CD1c-positive myeloid dendritic cell (primary cell): Measurements from ENCODE around the gene EXOC6.

ENCODE experiments used
- DNase-seq: peaks from one replicate; pipeline ENCODE4 v3.0.0-alpha.2; 2016; ENCODE audit errors: extremely low spot score

EXOC6 gene

DNA sequence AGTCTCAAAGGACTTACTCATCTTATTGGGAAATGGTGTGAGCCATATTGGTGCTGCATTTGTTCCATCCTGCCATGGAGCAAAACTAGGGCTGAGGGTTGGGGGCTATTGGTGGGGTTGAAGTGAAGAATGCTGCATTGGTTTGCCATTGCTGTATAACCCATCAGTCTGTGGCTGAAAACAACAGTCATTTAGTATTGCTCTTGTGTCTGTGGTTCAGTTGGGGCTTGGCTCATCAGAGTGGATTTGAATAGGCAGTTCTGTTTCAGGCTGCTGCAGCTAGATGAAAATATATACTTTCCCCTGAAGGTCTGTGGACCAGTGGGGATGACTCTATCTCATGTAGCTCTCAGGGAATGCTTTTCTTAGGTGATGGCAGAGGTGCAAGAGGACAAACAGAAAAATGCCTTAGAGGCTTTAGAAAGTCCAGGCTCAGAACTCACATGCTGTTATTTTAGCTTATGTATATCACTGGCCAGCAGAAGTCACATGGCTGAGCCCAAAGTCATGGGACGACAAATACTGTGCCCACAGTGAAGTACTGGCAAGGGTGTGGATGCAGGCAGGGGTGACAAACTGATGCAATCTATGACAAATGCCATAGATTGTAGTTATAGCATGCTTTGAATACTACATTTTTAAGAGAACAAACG, 15.2 kb upstream of the EXOC6 start:
- no peak for DNase-seq

DNA sequence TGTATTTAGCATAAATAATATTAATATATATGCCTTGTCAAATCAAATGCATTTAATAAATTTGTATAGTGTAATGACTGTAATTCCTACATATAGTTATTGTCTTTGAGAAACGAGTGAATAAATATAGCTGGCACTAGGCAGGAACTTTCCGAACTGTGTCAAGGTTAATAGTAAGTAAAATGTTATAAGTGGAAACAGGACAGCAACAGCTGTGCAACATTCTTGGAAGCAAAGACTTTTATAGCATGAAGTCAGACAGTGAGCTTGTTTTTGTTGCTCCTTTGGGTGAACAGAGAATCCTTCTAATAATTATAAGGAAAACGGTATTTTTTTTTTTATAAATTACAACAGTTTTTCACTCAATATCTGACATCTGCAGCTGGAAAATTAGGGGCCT, 14.0 kb upstream of the EXOC6 start:
- no peak for DNase-seq

DNA sequence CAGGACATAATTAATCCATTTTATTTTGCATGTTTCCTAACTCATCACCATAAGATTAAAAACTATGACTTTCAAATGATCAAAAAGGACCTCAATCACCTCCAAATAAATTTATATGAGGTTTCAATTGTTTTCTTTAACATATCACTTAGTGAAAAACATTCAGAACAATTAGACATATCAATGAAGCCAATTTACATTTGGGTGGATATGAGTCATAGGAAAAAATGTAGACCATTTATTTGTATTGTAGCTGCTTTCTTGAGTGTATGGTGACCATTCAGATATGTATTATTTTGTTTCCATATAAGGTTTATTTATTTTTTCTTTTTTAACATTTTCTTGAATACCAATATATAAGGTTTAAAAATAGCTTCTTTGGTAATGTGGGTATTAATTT, 13.3 kb upstream of the EXOC6 start:
- no peak for DNase-seq

DNA sequence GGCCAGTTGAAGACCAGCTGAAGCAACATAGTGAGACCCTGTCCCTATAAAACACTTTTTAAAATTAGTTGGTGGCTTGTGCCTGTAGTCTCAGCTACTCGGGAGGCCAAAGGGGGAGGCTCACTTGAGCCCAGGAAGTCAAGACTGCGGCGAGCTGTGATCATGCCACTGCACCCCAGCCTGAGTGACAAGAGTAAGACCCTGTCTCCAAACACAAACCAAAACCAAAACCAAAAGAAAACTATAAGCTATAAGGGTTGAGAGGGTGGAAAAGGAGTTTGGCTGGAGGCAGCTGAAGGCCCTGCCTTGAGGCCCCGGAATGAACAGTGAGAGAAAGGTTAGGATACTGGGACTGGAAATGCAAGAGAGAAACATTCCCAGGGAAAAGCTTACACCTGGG, 10.9 kb upstream of the EXOC6 start:
- DNase-seq = no peak

DNA sequence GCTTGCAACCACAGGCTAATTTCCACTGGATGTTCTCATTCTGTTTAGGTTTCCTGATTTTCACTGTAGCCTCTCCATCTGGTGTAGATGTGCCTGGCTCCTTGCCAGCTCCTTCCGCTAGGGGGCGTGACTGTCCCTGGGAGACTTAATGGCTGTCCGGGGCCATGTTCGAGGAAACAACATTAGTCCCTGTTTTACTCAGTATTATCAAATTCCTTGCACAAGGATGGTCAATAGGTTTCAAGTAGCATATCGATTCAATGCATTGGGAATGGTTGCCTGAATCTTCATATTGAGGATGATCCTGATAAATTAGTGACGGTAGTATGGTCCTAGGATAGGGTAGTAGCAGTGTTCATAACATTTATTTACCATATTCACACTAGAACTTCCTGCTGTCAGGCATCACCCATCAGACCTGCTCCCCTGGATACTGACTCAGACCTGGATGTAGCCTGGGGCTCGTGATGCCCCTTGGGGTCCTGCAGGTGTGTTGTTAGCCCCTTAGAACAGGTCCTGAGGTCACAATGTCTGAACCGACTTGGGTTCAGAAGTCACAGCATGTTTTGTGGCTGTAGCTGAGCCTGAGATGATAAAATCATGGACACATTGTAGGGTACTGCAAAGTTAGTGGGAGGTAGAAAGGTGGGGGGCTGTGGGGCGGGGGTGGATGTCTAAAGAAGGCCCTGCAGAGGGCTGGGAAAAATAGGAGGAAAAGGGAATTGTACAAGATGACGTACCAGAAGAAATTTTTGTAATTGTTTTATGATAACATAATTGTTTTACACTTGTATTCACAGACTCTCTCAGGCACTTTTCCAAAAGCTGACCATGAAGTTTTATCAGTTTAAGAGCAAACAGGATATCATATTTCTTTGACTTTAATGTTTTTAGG, 8.9 kb upstream of the EXOC6 start:
- peak; percentile 72 for DNase-seq

DNA sequence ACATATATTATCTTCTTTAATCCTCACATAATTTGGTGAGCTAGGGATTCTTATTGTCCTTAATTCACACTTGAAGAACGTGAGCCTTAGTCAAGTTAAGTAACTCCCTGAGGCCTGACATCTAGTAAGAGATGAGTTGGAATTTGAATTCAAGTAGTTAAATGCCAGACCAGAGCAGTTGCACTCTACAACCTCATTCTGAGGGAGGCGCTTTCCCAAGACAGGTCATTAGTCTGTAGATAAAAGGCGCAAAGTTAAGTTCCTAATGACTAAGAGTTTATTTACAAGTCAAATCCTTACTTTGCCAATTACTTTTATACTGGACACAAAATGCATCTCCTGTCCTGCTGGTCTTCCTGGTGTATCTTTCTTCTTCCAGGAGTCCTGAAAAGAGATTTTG, 3.6 kb upstream of the EXOC6 start:
- DNase-seq = no peak

DNA sequence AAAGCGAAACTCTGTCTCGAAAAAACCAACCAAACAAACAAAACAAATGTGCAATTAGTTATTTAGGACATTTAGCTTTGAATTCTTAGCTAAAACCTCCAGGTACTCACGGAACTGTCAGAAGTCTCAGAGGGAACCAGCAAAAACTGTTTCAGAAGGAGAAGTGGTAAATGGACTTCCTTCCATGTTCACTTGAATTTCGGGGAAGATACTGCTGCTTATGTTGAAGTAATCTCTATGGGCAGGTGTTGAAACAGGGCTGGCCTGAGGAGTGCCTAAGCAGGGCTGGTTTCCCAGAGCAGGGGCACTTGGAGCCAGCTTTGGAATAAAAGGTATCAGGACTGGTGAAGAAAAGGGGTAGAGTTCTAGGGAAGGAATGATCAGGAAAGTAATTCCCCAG, 2.4 kb upstream of the EXOC6 start:
- DNase-seq = peak; percentile 78

DNA sequence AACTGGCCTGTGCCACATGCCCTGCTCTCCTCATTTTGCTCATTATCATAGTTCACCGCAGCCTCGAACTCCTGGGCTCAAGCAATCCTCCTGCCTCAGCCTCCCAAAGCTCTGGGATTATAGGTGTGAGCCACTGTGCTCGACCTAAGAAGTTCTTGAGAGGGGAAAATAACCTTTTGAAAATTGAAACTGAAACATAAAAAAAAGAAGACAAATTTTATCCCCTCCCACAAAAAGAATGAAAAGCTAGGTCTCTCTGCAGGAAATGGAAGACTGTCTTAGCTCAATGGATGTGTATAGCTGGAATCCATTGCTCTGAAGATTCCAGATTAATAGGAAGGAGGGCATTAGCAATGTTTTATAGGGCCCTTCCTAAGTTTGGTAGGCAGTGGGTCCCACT, 2.0 kb upstream of the EXOC6 start:
- DNase-seq = no peak

DNA sequence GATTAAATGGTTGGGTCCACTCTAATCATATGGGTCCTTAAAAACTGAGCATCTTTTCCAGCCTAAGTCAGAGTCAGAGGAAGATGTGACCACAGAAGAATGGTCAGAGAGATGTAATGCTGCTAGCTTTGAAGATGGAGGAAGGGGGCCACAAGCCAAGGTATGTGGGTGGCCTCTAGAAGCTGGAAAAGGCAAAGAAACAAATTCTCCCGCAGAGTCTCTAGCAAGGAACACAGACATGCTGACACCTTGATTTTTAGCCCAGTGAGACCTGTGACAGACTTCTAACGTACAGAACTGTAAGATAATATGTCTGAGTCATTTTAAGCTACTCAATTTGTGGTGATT, 1.5 kb upstream of the EXOC6 start:
- no peak for DNase-seq

DNA sequence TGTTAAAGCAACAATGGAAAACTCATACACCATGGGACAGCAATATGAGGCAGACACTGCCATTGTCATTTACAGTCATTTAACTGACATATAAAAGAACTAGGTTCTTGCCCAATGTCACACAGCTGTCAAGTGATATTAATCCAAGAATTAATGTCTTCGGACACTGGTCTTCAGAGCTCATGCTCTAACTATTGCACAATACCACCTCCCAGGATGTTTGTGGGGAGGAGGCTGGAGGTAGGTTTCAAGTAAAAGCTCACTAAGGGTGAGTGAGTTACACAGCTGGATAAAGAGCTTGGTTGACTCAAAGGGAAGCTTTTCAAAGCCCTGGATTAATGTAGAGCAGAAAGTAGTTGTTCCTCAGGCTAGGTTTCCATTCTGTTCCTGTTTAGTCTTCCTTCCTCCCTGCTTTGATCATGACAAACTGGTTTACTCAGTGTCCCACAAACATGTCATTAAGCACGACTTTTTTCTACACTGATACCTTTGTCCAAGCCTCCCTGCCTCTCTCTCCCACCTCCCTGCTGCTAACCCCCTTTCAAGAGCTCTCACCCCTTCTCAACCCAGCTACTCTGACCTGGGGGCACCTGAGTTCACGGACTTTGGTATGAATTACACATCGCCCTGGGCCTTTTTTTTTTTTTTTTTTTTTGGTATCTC, 987 bp upstream of the EXOC6 start:
- peak; percentile 59 for DNase-seq

DNA sequence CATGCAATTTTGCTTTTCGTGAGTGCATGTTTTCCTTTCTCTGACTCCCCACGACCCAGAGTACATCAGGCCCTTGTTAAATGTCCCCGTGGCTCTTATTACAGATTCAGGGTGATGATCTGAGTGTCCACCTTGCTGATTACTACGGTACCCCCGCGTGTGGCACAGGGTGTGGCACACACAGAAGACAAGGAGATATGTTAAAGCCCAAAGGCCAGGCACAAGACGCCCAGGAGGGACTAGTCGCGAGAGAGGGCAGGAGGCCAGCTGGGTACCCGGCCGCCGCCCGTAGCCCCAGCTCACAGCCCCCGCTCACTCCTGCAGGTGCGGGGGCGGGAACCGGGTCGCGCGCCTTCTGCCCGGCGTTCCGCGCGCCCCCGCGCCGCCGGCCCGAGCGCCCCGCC, 281 bp upstream of the EXOC6 start:
- no peak for DNase-seq

DNA sequence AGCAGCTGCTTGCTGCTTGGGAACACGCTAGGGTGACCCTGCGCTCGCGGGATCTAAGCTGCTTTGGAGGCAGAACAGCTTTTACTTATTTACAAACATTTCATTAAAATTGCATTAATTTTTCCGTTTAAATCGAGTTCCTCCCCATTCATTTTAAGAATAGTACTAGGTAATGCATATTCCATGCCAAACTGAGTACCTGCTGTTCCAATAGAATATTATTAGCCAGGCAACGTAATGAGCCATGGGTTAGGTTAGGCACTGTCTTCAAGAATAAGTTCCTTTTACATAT, 860 bp downstream of the EXOC6 start:
- no peak for DNase-seq

DNA sequence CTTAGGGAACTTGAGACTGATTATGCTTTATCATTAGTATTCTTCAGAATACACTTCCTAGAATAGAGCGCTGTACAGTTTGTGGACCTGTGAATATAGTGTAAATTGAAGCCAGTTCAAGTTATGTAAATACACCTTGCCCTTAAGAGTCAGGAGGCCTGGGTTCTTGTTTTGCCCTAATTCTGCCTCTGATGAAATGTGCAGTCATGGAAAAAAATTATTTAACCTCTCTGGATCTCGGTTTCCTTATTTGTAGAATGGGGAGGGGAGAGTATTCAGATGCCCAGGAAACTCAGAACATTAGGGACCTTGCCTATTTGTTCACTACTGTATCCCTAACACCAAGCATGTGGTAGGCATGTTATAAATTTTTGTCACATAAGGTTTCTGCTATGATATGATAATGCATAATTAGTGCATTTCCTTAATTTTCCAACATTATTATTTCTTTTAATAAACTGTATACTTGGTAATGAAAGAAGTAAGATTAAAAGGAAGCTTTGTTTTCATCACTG, 1.3 kb downstream of the EXOC6 start:
- peak; percentile 16 for DNase-seq

DNA sequence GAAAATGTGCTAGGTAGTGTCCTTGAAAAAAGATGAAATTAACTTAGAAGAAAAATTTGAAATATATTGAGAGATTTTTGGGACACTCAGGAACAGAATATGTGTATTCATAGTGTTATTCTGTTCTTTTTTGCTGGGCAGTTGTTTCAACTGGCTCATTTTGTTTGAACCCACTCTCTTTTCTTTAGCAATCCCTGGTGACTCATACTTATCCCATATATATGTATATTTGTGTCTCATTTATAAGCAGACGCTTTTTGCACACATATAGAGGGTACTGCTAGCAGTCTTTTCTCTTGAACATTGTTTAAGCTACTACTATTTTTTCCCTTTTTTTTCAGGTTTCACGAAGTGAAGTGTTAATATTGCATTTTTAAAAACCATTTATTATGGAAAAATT, 1.9 kb downstream of the EXOC6 start:
- DNase-seq = peak; percentile 32

DNA sequence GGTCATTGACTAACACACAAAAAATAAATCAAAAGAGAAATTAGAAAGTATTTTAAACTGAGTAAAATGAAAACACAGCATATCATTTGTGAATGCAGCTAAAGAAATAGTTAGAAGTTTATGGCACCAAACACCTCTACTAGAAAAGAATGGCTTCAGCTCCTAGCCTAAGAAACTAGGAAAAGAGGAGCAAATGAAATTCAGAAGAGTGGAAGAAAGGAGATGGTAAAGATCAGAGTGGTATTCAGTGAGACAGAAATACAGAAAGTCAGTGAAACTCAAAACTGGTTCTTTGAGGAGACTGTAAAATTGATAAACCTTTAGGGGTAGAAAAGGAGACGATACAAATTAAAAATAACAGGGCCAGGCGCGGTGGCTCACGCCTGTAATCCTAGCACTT, 2.7 kb downstream of the EXOC6 start:
- DNase-seq = no peak

DNA sequence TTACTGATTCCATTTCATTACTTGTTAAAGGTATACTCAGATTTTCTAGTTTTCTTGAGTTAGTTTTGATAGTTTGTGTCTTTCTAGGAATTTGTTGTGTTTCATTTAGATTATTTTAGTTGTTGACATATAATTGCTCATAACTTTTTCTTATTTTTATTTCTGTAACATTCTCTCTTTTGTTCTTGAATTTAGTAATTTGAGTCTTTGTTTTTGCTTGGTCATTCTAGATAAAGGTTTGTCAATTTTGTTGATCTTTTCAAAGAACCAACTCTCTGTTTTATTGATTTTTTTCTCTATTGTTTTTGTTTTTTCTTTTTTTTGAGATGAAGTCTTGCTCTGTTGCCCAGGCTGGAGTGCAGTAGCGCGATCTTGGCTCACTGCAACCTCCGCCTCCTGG, 7.2 kb downstream of the EXOC6 start:
- DNase-seq = no peak

DNA sequence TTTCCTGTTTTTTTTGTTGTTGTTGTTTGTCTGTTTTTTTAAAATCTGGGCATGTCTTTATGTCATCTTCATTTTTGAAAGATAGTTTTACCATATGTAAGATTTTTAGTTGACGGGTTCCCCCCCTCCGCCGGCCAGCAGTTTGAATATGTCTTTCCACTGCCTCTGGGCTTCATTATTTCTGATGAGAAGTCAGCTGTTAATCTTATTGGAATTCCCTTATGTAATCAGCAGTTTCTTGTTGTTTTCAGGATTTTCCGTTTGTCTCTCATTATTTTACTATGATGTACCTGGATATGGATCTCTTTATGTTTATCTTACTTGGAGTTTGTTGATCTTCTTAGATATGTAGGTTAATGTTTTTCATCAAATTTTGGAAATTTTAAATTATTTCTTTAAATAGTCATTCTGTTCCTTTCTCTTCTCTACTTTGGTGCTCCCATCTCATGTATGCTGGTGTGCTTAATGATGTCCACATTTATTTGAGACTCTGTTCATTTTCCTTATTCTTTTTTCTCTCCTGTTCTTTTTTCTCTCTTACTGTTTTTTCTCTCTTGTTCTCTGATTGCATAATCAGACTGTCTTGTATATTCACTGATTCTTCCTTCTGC, 9.7 kb downstream of the EXOC6 start:
- DNase-seq = no peak

DNA sequence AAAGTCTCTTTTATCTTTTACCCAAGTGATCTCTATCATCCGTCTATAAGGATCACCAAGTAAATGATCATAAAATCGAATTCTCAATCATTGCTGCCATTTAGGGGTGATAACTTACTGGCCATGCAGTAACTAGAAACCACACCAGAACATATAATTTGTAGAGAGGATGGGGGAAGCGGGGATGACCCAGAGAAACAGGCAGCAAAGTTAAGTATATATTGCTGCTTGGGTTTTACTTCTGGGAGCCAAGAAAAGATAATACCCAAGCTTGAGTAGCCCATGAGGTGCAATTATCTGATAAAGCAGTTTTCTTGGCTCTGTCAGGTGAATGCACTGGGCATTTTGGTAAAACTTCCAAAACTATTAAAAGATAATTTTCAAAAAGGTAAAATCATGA, 18.9 kb downstream of the EXOC6 start:
- DNase-seq = no peak

DNA sequence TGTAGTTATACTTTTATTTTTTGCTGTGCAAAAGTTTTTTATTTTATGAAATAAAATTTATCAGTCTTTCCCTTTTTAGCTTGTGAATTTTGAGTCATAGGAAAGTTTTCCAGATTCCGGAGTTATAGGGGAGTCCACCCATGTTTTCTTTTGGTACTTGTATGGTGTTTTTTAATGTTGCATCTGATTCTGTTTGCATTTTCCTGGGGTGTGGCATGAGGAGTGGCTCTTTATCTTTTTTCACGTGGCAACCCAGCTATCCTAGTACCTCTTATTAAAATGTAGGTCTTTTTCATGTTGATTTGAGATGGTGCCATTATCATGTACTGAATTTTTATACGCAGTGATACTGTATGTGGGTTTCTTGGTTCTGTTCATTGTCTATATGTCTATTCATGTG, 19.7 kb downstream of the EXOC6 start:
- no peak for DNase-seq

DNA sequence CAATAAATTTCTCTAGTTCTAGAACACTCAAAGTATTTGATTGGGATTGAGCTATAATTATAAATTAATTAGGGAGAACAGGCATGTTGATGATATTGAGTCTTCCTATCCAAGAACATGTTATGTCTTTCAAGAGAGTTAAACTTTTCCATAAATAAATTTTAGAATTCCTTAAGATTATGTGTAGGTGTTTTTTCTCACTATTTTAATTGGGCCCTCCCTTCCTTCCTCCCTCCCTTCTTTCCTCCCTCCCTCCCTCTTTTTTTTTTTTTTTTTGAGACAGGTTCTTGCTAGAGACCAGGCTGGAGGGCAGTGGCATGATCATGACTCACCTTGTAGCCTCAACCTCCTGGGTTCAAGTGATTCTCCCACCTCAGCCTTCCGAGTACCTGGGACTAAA, 20.2 kb downstream of the EXOC6 start:
- no peak for DNase-seq

DNA sequence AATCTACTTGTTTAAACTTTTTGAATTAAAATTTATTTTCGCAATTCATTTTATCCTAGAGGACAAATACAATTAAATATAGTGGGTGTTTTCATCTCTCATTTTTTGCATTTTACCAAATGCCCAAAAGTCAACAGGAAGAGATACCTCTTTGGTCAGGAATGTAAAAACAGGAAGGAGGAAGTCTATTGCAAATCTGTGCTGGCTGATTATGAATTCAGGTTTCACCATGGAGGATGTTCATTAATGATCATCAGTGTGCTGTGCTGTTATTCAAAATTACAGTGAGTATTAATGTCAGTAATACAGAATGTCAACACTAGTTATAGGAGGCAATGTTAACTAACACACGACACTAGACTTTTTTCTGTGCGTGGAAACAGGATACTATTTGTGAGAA, 24.7 kb downstream of the EXOC6 start:
- no peak for DNase-seq

DNA sequence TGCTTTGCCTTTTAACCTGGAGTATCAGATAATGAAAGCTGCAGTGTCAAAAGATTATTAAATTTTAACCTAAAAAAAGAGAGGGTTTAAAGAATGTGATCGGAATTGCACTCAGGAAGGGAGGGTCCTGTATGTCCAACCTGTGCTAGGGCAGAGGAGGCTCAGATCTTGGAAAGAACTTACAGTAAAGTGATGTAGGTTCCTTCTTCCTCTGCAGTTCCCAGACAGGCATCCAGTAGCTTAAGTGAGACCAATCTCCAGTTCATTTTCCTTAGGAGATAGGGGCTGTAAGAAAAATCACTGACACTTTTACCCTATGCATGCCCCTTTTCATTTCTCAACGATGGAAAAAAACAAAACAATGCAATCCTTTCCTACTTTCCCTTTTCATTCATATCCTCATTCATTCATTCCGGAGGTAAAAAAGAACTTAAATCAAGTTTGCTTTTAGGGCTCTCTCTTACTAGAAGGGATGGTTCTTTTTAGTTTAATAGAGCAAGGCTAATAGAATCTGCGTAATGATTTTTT, 28.3 kb downstream of the EXOC6 start:
- no peak for DNase-seq
